Left renal cortex interstitium (tissue), 4 donors: ENCODE data around the gene STMND1. TPM values are rescaled to one million over a fixed set of nuclear protein-coding genes. Genes with fewer than 3 reads are reported as not detected.
"Not testable (repeated sequence)": the region's sequence is repeated elsewhere in the genome, so short reads cannot be mapped to it uniquely, and the experiment has no call there.

Experiments
- DNase-seq, 4 donors: peaks; one replicate each; pipeline ENCODE4 v3.0.0-alpha.2; 2013; ENCODE audit warnings: low read depth in 4 of 4, low spot score in 2 of 4, missing footprints in 1 of 4
- polyA plus RNA-seq, 4 donors: library from polyadenylated mRNA; unstranded; fragments of 120-200 nt; gene quantifications; one replicate each; pipeline ENCODE4 v1.2.1, GENCODE V29; 2013; ENCODE audit not compliant: insufficient read length in 4 of 4

STMND1 gene
- polyA plus RNA-seq, result under 1 TPM; 0.16 to 0.71 (median 0.26) TPM

DNA sequence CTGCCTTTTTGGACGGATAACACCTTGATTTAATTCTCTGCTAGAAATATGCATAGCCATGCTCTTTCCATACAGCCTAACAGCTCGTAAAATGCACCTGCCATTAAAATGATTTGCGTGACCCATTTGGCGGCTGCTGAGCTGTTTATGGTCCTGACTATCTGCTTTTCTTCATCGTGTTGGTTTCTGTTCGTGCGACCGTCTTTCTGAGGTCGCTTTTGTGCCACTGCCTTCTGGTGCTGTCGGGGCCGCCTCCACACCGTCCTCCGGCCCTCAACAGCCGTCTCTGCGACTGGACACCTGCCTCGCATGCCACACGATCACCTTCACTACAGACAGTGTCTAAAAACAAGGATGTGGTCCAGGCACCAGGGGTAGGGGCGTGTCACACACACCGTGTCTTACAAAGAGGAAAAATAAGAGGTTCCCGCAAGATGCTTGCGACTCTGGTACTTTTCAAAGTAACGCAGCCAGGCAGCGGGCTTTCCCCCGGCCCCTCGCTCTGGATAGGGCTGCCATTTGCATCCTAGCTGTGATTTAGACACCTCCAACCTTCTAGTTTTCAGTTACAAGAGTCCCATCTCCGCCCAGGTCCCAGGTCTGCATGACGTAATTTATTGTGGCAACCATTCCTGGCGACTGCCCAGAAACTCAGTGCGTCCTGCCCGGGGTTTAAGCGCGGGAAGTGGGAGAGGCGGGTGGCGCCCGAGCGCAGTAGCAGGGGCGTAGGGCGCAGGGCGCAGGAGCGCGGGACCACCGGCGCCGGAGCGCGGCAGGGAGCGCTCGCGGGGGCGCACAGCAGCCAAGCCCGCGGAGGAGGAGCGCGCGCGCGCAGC is at the start of gene STMND1:
Gene STMND1 (plus strand): TSS at position 629 of the 836 bp plus-strand sequence. CDS start 208 bp downstream, outside the sequence.
- peak in 1 of 4 donors; percentile 41 for DNase-seq

DNA sequence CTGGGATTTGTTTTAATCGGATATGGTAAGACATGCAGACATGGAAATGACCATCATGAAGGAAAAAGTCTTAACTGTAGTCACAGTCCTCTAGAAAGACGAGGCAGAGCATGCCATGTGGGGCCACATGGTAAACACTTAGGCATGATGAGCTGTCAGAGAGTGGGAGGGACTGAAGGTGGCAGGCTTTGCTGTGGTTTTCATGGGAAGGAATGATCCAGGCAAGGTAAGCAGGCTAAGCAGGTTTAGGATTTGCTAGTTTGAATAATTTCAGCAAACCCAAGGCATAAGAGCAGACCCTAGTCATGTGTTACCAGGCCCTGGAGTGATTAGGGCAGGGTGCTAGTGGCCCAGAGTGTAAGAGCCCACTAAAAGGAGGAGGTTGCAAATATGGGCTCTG is 47.2 kb upstream of the STMND1 start:
- no peak for DNase-seq

DNA sequence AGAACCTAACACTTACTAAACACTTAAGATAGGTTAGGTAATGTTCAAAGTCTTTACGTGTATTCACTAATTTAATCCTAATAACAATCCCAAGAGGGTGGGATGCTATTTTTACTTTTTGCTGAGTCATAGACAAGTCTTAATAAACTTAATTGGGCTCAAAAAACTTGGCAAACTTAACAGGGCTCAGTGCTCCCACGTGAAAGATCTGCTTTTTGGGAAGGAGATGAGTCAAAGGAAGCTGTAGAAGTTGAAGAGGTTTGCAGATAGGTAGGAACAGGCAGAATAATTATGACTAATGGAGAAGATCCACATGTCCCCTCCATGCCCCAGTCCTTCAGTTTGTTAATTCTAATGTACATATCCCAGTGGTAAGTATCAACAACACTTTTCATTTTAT is 44.5 kb upstream of the STMND1 start:
- DNase-seq, result no peak

DNA sequence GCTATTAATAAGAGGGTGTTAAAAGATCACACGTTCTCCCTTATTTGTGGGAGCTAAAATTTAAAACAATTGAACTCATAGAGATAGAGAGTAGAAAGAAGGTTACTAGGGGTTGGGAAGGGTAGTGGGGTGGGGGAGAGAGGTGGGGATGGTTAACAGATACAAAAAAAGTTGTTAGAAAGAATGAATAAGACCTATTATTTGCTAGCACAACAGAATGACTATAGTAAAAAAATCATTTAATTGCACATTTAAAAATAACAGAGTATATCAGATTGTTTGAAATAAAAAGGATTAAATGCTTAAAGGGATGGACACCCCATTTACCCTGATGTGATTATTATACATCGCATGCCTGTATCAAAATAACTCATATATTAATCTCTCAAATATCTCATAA is 43.3 kb upstream of the STMND1 start:
- no peak for DNase-seq

DNA sequence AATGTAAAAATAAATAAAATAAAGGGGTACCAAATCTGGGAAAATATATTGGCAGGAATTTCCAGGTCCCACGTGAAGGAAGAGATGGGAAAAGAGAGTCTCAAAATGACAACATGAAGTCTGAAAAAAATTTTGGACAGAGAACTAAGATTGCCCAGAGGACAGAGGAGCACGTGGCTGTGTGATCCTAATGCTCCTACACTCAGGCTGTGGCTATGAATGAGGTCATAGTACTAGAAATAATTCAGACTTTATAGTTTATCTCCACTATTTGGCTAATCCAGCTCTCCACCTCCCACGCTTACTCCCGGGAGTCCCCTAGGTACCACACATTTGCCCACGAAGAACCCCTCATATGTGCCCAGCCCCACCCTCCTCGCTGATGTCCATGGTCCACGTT is 42.8 kb upstream of the STMND1 start:
- DNase-seq, result no peak

DNA sequence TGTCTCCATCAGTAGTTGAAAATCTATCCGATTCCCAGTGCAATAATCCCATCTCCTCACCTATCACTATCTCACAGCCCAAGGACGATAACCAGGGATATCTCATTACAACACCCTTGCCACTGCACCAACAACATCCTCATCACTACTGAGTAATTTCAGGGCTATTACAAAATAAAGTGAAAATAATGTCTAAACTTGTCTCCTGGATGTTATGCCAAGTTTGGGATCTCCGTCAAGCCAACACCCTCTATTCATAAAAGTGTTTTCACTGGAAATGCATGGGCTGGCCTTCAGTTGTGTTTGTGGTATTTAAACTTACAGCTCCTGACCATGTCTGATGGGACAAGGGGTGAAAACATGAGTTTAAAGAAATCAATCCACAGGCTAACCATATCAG is 42.0 kb upstream of the STMND1 start:
- DNase-seq, result no peak

DNA sequence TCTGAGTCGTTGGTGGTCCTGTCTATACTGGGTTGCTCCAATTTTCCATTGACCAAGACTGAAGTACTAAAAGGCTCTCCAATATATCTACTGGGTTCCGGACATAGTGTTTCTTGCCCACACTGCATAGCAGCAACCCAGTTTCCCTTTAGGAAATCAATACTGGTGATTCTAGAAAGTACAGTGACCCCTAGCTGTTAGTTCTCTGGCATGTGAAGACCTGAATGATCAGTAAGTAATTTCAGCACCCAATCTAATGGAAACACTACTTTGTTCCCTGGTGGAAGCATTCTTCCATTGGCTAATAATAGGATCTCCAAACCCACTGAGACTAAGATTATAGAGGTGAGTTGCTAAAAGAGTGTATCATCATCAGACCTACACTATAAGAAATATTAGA is 40.8 kb upstream of the STMND1 start:
- no peak for DNase-seq

DNA sequence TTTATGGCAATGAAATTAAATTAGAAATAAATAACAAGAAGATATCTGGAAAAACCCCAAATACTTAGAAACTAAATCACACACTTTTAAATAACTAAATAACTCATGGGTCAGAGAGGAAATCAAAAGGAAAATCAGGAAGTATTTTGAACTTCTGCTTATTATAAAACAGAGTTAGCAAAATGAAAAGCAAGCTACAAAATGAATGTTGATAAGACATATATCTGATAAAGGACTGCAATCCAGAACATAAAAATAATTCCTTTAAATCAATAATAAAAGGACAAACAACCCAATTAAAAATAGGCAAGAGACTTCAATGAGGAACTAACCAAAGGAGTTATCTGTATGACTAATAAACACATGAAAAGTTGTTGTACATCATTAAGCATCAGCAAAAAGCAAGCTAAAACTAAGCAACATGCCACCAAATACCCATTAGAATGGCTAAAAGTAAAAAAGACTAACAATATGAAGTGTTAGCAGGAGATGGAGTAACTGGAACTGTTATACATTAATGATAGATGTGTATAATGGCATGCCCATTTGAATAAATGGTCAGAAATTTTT is 38.9 kb upstream of the STMND1 start:
- DNase-seq, result no peak

DNA sequence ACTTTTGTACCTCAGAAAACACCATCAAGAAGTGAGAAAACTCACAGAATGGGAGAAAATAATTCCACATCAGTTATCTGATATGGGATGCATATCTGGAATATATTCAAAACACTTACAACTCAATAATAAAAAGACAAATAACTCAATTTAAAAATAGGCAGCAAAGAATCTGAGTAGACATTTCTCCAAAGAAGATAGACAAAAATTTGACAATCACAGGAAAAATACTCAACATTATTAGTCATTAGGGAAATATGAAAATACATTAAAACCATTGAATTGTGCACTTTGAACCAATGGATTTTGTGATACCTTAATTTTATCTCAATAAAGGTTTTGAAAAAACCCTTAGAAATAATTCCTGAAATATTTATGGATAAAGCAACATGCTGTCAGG is 36.9 kb upstream of the STMND1 start:
- no peak for DNase-seq

DNA sequence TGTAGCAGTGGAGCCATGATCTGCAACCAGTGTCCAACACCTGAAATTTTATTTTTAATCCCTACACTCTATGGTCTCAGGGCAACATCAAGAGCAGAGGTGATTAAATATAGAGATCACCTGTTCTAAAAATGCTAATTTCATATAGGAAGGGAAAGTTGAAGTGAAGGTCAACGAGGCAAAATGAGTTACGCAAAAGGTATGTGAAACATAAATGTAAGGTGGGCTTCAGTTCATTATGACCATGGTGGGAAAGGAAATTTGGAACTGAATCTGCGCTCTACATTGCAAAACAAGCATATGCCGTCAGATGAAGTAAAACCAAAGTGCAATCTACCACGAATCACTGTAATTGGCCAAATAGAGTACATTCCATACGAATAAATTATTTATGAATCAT is 35.2 kb upstream of the STMND1 start:
- DNase-seq, result no peak

DNA sequence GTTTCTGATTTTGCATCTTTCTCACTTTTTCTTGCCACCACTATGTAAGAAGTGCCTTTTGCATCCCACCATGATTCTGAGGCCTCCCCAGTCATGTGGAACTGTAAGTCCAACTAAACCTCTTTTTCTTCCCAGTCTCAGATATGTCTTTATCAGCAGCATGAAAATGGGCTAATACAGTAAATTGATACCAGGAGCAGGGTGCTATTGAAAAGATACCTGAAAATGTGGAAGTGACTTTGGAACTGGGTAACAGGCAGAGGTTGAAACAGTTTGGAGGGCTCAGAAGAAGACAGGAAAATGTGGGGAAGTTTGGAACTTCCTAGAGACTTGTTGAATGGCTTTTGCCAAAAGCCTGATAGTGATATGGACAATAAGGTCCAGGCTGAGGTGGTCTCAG is 32.9 kb upstream of the STMND1 start:
- not testable (repeated sequence) for DNase-seq

DNA sequence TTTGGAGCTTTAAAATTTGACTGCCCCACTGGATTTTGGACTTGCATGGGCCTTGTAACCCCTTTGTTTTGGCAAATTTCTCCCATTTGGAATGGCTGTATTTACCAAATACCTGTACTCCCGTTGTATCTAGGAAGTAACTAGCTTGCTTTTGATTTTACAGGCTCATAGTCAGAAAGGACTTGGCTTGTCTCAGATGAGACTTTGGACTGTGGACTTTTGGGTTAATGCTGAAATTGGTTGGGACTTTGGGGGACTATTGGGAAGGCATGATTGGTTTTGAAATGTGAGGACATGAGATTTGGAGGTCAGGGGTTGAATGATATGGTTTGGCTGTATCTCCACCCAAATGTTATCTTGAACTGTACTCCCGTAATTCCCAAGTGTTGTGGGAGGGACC is 31.4 kb upstream of the STMND1 start:
- DNase-seq, result not testable (repeated sequence)

DNA sequence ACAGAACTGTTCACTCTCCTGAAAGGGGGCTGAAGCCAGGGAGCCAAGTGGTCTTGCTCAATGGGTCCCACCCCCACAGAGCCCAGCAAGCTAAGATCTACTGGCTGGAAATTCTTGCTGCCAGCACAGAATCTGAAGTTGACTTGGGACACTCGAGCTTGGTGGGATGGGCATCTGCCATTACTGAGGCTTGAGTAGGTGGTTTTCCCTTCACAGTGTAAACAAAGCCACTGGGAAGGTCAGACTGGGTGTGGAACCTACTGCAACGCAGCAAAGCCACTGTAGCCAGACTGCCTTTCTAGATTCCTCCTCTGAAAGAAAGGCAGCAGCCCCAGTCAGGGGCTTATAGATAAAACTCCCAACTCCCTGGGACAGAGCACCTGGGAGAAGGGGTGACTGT is 28.3 kb upstream of the STMND1 start:
- DNase-seq, result not testable (repeated sequence)

DNA sequence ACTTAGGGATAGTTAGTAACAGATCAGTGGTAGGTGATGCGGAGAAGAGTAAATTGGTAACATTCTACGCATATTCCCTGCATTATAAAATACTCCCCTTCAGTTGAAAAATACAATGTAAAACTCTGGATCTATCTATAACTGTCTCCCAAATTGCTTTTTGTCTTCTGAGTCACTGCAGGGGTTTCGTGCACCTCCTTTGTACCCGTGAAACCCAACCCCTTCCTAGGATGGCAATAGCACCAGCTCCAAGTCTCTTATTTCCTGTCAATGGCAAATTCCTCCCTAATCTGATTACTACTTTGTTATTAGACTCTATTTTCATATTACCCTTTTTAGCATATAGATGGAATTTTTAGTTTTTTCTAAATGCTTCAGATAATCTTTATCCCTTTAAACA is 20.6 kb upstream of the STMND1 start:
- no peak for DNase-seq

DNA sequence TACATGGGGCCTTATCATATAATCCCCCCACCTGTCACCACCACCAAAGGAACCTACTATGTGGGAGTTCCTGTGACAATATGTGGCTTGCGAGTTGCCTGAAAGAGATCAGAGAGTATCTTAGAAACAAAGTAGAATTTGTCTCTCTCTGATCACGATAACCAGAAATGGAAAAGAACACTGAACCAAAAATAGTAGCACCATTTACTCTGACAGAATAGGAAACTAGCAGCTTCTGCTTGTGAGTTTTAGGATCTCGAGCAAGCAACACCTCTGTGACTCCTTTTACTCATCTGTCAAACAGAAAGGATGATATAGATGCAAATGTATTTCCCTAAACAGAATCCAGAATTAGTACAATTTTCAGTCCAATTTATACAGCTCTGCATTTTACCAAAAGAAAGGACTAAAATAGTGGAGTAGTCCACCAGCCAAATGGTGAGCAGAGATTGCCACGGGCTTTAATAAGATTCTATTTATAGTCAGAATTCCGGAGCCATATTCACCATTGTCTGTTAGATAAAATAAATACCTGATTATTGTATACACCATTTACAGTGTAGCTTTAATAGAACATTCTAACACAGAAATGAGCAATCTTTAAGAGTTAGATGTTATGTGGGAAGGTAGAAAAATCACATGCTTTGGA is 19.9 kb upstream of the STMND1 start:
- DNase-seq, result no peak

DNA sequence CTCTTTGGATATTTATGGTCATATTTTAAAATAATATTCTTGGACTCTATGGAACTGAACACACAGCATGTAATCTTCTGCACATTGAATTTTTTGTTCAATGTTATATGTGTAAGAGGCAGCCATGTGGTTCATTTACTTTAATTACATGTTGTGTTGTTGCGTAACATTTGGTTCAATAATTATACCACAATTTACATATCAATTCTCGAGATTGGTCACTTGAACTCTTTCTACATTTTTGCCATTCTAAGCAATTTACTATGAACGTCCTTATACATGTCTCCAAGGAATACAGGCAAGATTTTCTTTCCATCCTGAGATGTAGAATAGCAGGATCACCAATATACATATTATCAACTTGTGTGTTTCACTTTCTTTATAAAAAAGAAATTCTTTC is 18.5 kb upstream of the STMND1 start:
- DNase-seq, result no peak

DNA sequence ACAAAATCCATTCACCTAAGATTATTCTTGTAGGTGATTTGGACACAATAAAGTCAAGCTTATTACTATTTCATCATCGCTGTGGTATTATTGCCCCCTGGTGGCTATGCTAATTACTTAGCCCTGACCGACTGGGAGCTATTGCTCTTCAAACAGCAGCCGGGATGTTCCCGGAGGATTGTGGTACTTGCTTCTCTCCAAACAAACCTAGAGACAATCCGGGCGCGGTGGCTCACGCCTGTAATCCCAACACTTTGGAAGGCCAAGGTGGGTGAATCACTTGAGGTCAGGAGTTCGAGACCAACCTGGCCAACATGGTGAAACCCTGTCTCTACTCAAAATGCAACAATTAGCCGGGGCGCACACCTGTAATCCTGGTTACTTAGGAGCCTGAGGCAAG is 15.4 kb upstream of the STMND1 start:
- DNase-seq, result peak in 2 of 4 donors; percentile 44 to 52

DNA sequence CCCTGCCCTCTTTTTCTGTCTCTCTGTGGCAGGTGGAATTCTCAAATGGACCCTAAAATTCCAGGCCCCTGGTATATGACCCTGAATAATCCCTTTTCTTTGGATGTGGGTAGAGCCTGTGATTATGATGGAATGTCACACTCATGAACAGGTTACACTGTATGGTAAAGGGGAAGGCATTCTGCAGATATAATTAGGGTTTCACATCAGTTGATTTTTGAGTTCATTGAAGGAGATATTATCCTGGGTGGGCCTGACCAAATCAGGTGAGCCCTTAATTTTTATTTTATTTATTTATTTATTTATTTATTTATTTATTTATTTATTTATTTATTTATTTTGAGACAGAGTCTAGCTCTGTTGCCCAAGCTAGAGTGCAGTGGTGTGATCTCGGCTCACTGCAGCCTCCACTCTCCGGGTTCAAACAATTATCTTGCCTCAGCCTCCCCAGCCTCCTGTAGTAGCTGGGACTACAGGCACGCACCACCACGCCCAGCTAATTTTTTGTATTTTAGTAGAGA is 13.7 kb upstream of the STMND1 start:
- DNase-seq, result no peak

DNA sequence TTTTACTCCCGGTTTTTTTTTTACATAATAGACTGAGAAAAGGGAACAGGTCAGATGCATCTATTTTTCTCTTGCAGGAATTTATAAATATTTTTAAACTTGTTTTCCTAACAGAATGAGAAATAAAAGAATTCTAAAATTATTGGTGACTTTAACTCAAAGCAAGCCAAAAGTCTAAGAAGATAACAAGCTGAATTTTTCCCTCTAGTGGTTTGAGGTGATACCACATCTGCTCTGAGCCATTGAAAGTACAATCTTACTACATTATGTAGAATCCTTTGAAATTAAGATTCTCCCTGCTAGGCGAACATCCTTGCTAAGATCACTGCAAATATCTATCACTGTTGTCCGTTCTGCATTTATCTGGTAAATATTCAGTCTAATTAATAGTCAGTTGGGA is 10.7 kb upstream of the STMND1 start:
- DNase-seq, result no peak

DNA sequence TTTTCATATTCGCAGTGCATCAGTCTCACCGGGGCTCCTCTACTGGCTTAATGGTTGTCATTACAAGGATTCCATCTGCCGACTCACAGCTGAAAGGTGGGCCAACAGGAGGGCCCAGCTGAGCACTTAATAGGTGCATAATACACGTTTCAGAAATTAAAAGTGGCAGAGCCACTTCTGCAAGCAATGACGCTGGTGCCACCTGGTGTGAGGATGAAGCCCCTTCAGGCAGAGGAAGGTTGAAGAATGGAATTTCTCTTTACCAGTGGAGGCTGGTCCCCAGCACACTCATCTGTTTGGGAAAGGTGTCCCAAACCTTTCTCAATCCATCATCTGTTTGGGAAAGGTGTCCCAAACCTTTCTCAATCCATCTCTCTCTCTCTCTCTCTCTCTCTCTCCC is 8.2 kb upstream of the STMND1 start:
- DNase-seq, result no peak

DNA sequence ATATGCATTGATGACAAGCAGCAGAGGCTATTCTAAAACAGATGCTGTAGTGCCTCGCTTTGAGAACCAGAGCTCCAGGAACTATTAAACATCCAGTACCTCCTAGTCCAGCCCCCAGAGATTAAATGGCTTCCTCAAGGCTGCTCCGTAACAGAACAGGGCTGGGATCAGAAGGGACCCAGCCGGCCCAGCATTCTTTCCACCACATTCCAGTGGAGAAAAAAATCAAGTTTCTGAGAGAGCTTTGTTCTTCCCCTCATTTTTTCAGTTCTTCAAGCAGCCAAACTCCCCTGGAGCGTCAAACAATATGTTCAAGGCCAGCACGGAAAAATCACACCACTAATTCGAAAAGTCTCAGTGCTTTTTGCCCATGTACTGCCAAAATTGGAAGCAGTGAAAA is 5.8 kb upstream of the STMND1 start:
- no peak for DNase-seq

DNA sequence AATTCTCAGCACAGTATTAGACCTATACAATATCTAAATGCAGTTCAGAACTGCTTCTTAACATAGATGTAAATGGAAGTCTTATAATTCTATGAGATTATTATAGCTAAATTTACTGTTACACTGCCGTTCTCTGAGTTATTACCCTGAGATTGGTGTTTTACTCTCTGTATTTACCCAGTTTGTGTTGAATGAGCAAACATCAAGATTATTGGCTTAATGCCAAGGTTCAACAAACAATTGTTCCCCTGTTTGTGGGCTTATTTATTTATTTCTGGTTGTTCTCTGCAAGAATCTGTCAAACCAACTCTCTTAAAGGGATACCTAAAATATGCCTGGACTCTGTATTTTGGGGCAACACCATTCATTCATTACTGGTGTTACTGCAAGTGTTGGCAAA is 5.2 kb upstream of the STMND1 start:
- DNase-seq, result no peak
